ENCODE results near the gene PLAC9.

The PLAC9 gene

DNA sequence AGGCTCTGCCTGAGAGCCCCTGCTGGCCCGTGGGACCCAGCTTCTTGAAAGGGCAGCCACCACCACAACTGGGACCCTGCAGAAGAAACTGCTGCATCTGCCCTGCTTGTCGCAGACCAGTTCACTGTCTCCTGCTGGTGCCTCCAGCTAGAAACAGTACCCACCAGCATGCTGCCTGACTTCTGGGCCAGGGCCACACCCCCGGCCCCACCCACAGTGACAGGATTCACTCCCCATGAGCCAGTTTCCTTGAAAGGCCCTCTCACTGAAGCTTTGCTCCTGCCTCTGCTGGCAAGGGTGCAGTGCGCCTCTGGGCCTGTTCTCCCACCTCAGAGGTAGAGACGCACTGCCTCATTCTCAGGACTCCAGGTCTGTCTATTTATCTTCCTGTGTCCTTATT, 40.4 kb downstream of the PLAC9 start:
- no peak for TF ChIP-seq EP300 (IDR thresholded peaks at IDR 0.05; ENCODE audit: borderline replicate concordance)
- no peak for TF ChIP-seq CREB1 (IDR thresholded peaks at IDR 0.05; ENCODE audit: low read depth)

DNA sequence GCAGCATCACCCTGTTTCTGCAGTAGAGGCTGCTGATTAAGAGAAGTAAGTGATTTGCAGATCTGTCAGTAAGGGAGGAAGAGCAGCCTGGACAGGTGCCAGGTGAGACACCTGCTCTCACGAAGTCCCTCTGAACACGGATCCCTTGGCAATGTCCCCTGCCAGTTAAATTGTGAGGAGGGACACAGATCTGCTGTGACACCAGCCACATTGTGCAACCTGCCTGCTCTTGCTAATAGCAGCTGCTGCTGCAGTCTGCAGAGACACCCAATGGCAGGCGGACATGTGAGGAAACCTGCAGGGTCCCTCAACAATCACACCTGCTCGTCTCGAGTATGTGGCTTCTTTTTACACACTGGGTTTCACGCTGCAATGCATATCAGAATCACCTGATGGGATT, 40.9 kb downstream of the PLAC9 start:
- no peak for TF ChIP-seq RAD21 (IDR thresholded peaks at IDR 0.05; ENCODE audit: low read depth)
- TF ChIP-seq TCF12 (IDR thresholded peaks at IDR 0.05; ENCODE audit: low read depth): no peak
- TF ChIP-seq, protein P1, sequence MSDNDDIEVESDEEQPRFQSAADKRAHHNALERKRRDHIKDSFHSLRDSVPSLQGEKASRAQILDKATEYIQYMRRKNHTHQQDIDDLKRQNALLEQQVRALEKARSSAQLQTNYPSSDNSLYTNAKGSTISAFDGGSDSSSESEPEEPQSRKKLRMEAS (IDR thresholded peaks at IDR 0.05): no peak
- no peak for TF ChIP-seq YY1 (IDR thresholded peaks at IDR 0.05; ENCODE audit: low read depth)
- no peak for TF ChIP-seq TAF1 (IDR thresholded peaks at IDR 0.05; ENCODE audit: low read depth)
- TF ChIP-seq ZBTB7A (IDR thresholded peaks at IDR 0.05; ENCODE audit: low read depth): no peak
- TF ChIP-seq EP300 (IDR thresholded peaks at IDR 0.05; ENCODE audit: borderline replicate concordance): no peak
- no peak for TF ChIP-seq CEBPB (IDR thresholded peaks at IDR 0.05)
- TF ChIP-seq TEAD4 (IDR thresholded peaks at IDR 0.05): no peak

DNA sequence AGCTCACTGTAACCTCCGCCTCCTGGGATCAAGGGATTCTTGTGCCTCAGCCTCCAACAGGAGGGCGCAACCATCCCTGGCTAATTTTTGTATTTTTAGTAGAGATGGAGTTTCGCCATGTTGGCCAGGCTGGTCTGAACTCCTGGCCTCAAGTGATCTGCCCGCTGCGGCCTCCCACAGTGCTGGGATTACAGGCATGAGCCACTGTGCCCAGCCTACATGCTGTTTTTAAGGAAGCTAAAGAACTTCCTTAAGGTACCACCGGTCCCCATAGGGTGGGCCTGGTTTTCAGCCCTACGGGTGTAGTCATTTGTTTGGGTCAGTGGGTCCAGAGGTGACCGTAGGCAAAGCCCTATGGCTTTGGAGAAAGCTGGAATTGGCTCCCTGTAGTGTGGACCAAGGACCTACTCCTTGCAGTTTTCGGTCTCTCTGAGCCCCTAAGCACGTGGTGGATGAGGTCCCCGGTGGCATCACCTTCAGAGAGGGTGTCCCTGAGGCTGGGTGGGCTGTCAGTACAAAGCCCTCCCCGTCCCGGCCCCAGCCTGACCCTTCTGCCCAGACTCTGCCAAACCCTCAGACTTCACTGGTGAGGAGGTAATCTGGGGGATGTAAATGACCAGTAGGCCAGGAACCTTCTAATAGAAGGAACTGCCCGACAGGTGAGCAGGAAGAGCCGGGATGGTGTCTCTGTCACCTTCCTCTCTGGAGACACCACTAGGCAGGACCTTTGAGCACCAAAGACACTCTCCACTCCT, 42.3 kb downstream of the PLAC9 start:
- TF ChIP-seq, protein P2, sequence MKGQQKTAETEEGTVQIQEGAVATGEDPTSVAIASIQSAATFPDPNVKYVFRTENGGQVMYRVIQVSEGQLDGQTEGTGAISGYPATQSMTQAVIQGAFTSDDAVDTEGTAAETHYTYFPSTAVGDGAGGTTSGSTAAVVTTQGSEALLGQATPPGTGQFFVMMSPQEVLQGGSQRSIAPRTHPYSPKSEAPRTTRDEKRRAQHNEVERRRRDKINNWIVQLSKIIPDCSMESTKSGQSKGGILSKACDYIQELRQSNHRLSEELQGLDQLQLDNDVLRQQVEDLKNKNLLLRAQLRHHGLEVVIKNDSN (IDR thresholded peaks at IDR 0.05): no peak
- TF ChIP-seq TCF12 (IDR thresholded peaks at IDR 0.05; ENCODE audit: low read depth): no peak
- TF ChIP-seq, protein P1 (IDR thresholded peaks at IDR 0.05): no peak
- TF ChIP-seq CEBPB (IDR thresholded peaks at IDR 0.05): no peak
- no peak for TF ChIP-seq CREB1 (IDR thresholded peaks at IDR 0.05; ENCODE audit: low read depth)
- no peak for TF ChIP-seq EGR1 (IDR thresholded peaks at IDR 0.05)
- TF ChIP-seq EP300 (IDR thresholded peaks at IDR 0.05; ENCODE audit: borderline replicate concordance): no peak
- no peak for TF ChIP-seq TAF1 (IDR thresholded peaks at IDR 0.05; ENCODE audit: low read depth)
- no peak for TF ChIP-seq RAD21 (IDR thresholded peaks at IDR 0.05; ENCODE audit: low read depth)
- TF ChIP-seq, protein P3, sequence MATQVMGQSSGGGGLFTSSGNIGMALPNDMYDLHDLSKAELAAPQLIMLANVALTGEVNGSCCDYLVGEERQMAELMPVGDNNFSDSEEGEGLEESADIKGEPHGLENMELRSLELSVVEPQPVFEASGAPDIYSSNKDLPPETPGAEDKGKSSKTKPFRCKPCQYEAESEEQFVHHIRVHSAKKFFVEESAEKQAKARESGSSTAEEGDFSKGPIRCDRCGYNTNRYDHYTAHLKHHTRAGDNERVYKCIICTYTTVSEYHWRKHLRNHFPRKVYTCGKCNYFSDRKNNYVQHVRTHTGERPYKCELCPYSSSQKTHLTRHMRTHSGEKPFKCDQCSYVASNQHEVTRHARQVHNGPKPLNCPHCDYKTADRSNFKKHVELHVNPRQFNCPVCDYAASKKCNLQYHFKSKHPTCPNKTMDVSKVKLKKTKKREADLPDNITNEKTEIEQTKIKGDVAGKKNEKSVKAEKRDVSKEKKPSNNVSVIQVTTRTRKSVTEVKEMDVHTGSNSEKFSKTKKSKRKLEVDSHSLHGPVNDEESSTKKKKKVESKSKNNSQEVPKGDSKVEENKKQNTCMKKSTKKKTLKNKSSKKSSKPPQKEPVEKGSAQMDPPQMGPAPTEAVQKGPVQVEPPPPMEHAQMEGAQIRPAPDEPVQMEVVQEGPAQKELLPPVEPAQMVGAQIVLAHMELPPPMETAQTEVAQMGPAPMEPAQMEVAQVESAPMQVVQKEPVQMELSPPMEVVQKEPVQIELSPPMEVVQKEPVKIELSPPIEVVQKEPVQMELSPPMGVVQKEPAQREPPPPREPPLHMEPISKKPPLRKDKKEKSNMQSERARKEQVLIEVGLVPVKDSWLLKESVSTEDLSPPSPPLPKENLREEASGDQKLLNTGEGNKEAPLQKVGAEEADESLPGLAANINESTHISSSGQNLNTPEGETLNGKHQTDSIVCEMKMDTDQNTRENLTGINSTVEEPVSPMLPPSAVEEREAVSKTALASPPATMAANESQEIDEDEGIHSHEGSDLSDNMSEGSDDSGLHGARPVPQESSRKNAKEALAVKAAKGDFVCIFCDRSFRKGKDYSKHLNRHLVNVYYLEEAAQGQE (IDR thresholded peaks at IDR 0.05; ENCODE audit: low read depth): no peak

DNA sequence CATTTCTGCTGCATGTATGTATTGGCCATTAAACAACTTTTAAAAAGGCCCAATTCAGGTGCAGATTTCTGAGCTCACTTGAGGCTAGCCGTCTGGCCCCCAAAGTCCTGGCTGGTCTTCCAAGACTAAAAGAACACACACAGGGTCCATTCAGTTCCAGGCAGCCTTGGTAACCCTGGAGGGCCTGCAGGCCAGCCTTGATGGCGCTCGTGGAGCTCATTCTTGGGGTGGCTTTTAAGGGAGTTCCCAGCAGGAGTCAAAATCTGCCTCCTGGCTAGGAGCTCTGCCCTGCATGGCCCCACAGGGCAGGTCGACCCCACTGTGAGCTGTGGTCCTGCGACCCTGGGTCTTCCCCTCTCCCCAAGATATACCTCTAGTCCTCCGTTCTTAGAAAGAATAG, 44.0 kb downstream of the PLAC9 start:
- no peak for TF ChIP-seq ZBTB7A (IDR thresholded peaks at IDR 0.05; ENCODE audit: low read depth)

DNA sequence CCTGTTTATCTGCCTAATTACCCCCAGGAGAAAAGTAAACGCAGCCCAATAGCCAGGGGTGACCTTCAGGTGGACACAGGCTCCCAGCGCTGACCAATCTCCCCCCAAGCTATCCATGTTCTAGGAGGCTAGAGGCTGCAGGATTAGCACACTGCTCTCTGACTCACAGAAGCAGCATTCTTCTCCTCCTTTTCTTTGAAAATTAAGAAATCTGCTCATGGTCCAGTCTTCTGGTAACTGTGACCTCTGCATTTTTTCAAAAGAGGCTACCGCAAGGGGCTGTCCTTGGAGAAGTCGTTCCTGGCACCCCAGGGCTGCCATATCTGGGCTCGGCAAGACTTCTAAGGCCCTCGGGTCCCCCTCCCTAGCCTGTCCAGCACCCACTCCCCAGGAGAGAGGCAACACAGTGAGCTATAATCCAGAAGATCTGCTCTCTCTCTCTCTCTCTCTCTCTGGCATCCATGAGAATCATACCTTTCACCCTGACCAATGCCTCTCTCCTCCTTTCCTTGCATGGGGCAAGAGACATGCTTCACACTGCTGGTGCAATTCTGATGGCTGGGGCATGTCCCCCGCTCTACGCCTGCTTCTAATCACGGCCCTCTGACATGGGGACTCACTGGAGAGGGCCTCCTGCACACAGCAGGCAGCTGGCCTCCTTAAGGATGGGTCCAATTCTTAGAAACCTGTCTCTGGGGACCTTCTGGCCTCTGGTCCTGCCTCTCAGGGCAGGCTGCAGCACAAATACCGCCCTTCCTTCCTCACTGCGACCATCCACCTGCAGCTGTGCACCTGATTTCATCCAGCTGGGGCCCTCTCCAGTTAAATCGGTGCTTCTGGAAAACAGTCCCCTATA, 45.5 kb downstream of the PLAC9 start:
- TF ChIP-seq, protein P2 (IDR thresholded peaks at IDR 0.05): no peak
- TF ChIP-seq NFIC (IDR thresholded peaks at IDR 0.05) (no peak), CREB1 (IDR thresholded peaks at IDR 0.05; ENCODE audit: low read depth) (no peak), EGR1 (IDR thresholded peaks at IDR 0.05) (no peak), FOXM1 (IDR thresholded peaks at IDR 0.05; ENCODE audit: borderline replicate concordance, low read depth) (no peak), TCF12 (IDR thresholded peaks at IDR 0.05; ENCODE audit: low read depth) (no peak), CEBPB (IDR thresholded peaks at IDR 0.05) (no peak), RAD21 (IDR thresholded peaks at IDR 0.05; ENCODE audit: low read depth) (no peak), TEAD4 (IDR thresholded peaks at IDR 0.05) (no peak), YY1 (IDR thresholded peaks at IDR 0.05; ENCODE audit: low read depth) (no peak)

DNA sequence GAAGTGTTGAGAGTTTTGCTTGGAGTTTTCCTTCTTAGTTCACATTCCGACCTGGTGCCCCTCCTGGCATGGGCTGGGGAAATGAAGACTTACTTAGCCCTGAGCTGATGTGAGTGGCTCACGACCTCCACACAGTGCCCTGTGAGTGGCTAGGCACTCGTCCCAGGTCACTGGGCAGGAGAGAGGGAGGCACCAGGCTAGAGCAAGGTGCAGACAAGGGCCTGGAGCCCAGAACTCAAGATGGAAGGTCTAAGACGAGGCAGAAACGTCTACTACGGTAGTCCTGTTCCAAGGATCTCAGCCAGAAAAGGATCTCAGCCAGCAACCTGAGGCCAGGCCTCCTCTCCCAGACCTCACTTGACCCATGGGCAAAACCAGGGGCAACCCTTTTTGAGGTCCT, 50.5 kb downstream of the PLAC9 start:
- TF ChIP-seq EP300 (IDR thresholded peaks at IDR 0.05; ENCODE audit: borderline replicate concordance) (no peak), FOXM1 (IDR thresholded peaks at IDR 0.05; ENCODE audit: borderline replicate concordance, low read depth) (no peak), EGR1 (IDR thresholded peaks at IDR 0.05) (no peak), RAD21 (IDR thresholded peaks at IDR 0.05; ENCODE audit: low read depth) (no peak), TEAD4 (IDR thresholded peaks at IDR 0.05) (no peak), CREB1 (IDR thresholded peaks at IDR 0.05; ENCODE audit: low read depth) (no peak)
- TF ChIP-seq, protein P2 (IDR thresholded peaks at IDR 0.05): no peak

DNA sequence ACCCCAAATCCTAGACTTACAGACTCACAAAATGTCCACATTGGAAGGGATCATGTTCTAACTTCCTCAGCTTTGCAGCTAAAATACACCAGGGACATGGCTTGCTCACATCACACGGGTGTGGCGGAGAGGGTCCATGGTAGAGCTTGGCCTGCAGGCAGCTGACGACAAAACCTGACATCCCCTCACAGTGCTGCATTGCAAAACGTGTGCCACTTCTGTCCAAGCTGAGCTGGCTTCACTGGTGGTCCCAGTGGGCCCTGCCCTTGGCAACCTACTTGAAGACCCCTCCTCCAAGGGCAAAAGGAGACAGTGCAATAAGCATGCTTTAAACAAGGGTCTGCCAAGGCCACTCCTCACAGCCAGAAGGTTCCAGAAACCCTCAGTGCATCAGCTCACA, 50.9 kb downstream of the PLAC9 start:
- TF ChIP-seq, protein P3 (IDR thresholded peaks at IDR 0.05; ENCODE audit: low read depth): no peak
- TF ChIP-seq CEBPB (IDR thresholded peaks at IDR 0.05): no peak
- no peak for TF ChIP-seq ZBTB7A (IDR thresholded peaks at IDR 0.05; ENCODE audit: low read depth)
- no peak for TF ChIP-seq NFIC (IDR thresholded peaks at IDR 0.05)
- TF ChIP-seq TCF12 (IDR thresholded peaks at IDR 0.05; ENCODE audit: low read depth): no peak
- TF ChIP-seq, protein P2 (IDR thresholded peaks at IDR 0.05): no peak
- no peak for TF ChIP-seq FOXM1 (IDR thresholded peaks at IDR 0.05; ENCODE audit: borderline replicate concordance, low read depth)
- TF ChIP-seq RAD21 (IDR thresholded peaks at IDR 0.05; ENCODE audit: low read depth): no peak
- TF ChIP-seq TAF1 (IDR thresholded peaks at IDR 0.05; ENCODE audit: low read depth): no peak
- TF ChIP-seq, protein P1 (IDR thresholded peaks at IDR 0.05): no peak
- TF ChIP-seq YY1 (IDR thresholded peaks at IDR 0.05; ENCODE audit: low read depth): no peak
- TF ChIP-seq TEAD4 (IDR thresholded peaks at IDR 0.05): no peak
- TF ChIP-seq CREB1 (IDR thresholded peaks at IDR 0.05; ENCODE audit: low read depth): no peak
- no peak for TF ChIP-seq EGR1 (IDR thresholded peaks at IDR 0.05)
- no peak for TF ChIP-seq EP300 (IDR thresholded peaks at IDR 0.05; ENCODE audit: borderline replicate concordance)
